Common myeloid progenitor, CD34-positive (primary cell): ENCODE results near the gene PCP4L1.

Source experiments
- CTCF ChIA-PET: fragments of 350-600 bp; sonication (Branson Sonifier 250); formaldehyde crosslinking; loops from one replicate; lab custom pipeline; 2021; ENCODE audit warnings: antibody characterized with exemption; lab: Charles Lee
- POLR2A ChIA-PET: fragments of 350-600 bp; sonication (Branson Sonifier 250); formaldehyde crosslinking; loops from one replicate; lab custom pipeline; 2021; ENCODE audit warnings: antibody characterized with exemption; lab: Charles Lee
- DNase-seq, 3 donors: peaks; one replicate each; pipeline versions ENCODE4 v3.0.0 to v3.0.0-alpha.2; 2013
- H3K27ac ChIP-seq, 2 experiments: 1 replicate in 1 of 2; 2 replicates in 1 of 2; pipeline ENCODE4 v1.7.0; 2013; ENCODE audit warnings: inconsistent platforms in 2 of 2, low read length in 2 of 2, mild to moderate bottlenecking in 2 of 2, low read depth in 1 of 2, moderate library complexity in 1 of 2; ENCODE audit not compliant: severe bottlenecking in 2 of 2, insufficient read depth in 1 of 2, poor library complexity in 1 of 2
- H3K27me3 ChIP-seq, 5 experiments: replicated peaks in 2 of 5; 1 replicate in 3 of 5; 2 replicates in 2 of 5; pipeline versions ENCODE4 v1.6.1 to v1.7.0; 2013; ENCODE audit warnings: low read length in 4 of 5, mild to moderate bottlenecking in 2 of 5, moderate library complexity in 2 of 5, inconsistent platforms in 1 of 5; ENCODE audit not compliant: insufficient read depth in 5 of 5, control insufficient read depth in 4 of 5
- H3K36me3 ChIP-seq, 4 experiments: 1 replicate in 2 of 4; 2 replicates in 2 of 4; pipeline versions ENCODE4 v1.6.1 to v1.7.0; 2013; ENCODE audit warnings: low read length in 3 of 4, control low read depth in 1 of 4, mild to moderate bottlenecking in 1 of 4; ENCODE audit not compliant: control insufficient read depth in 4 of 4, insufficient read depth in 4 of 4
- H3K4me1 ChIP-seq, 4 experiments: 1 replicate in 3 of 4; 2 replicates in 1 of 4; pipeline versions ENCODE4 v1.6.1 to v1.7.1; 2013; ENCODE audit warnings: low read length in 3 of 4, mild to moderate bottlenecking in 3 of 4, control low read depth in 1 of 4, inconsistent platforms in 1 of 4, moderate library complexity in 1 of 4; ENCODE audit not compliant: control insufficient read depth in 4 of 4, insufficient read depth in 4 of 4; ENCODE audit errors: control extremely low read depth in 1 of 4
- H3K4me3 ChIP-seq, 7 experiments: 1 replicate in 4 of 7; 2 replicates in 3 of 7; pipeline versions ENCODE4 v1.5.1 to v1.7.0; 2013; ENCODE audit warnings: mild to moderate bottlenecking in 7 of 7, low read length in 6 of 7, moderate library complexity in 6 of 7, inconsistent platforms in 2 of 7, low read depth in 2 of 7, control low read depth in 1 of 7; ENCODE audit not compliant: insufficient read depth in 4 of 7, control insufficient read depth in 1 of 7; ENCODE audit errors: extremely low read depth in 1 of 7
- H3K9me3 ChIP-seq, 5 experiments: 1 replicate in 4 of 5; 2 replicates in 1 of 5; pipeline versions ENCODE4 v1.6.1 to v1.7.1; 2013; ENCODE audit warnings: low read length in 4 of 5, mild to moderate bottlenecking in 2 of 5, inconsistent platforms in 1 of 5, low read depth in 1 of 5, moderate library complexity in 1 of 5; ENCODE audit not compliant: control insufficient read depth in 4 of 5, insufficient read depth in 2 of 5; ENCODE audit errors: control extremely low read depth in 1 of 5
- WGBS: methylation state at CpG from one replicate; pipeline ENCODE4 v1.1.5; 2013; ENCODE audit not compliant: insufficient coverage; 5-methylcytosine and 5-hydroxymethylcytosine counted together

PCP4L1 gene

GRCh38 chr1:161274874-161275273 is 16.3 kb downstream of the PCP4L1 start:
- no peaks in the 10 kb centered on the region for H3K27me3 ChIP-seq
- CTCF ChIA-PET, result interaction anchor here (1.1 to 2.0 kb wide), 6 partner anchors 9 to 48 kb away, joined by 3 to 10 read pairs (median 6); no protein-coding TSS in a partner anchor
- H3K4me3 ChIP-seq, result no peak overlapping the region
- H3K4me1 ChIP-seq, result no peaks in the 10 kb centered on the region
- H3K27ac ChIP-seq, result no peak overlapping the region
- no peak for DNase-seq
- 78% methylated on average over 1 of the region's 3 CpGs for WGBS
- H3K36me3 ChIP-seq, result no peaks in the 10 kb centered on the region
- no peaks in the 10 kb centered on the region for H3K9me3 ChIP-seq
- POLR2A ChIA-PET, result no interaction called here

- POLR2A ChIA-PET, result interaction anchor here (0.5 to 0.9 kb wide), 3 partner anchors 8 to 44 kb away, joined by 3 to 4 read pairs (median 3); no protein-coding TSS in a partner anchor
- WGBS, result no CpG with 5 or more reads among the region's 1 CpG
- no peaks in the 10 kb centered on the region for H3K27me3 ChIP-seq
These were observed 24.4 kb downstream of the PCP4L1 start for GRCh38 chr1:161282991-161283390.

GRCh38 chr1:161285113-161285512 is 26.6 kb downstream of the PCP4L1 start:
- Histone ChIP-seq H3K4me1 (peaks cover 0 to 7% (median 0%) of the 10 kb centered on the region in 4 experiments), H3K4me3 (no peak overlapping the region), H3K36me3 (no peaks in the 10 kb centered on the region), H3K27ac (no peak overlapping the region), H3K9me3 (no peaks in the 10 kb centered on the region), H3K27me3 (no peaks in the 10 kb centered on the region)
- WGBS, result 100% methylated on average over 1 of the region's 2 CpGs
- CTCF ChIA-PET, result interaction anchor here (1.6 kb wide), 1 partner anchor 40 kb away, joined by 5 read pairs; no protein-coding TSS in a partner anchor
- DNase-seq, result no peak
- POLR2A ChIA-PET, result no interaction called here

More at GRCh38 chr1:161282991-161283390, 24.4 kb downstream of the PCP4L1 start:
- H3K9me3 ChIP-seq, result no peaks in the 10 kb centered on the region
- H3K4me3 ChIP-seq, result no peak overlapping the region
- no peaks in the 10 kb centered on the region for H3K36me3 ChIP-seq
- H3K27ac ChIP-seq, result no peak overlapping the region
- DNase-seq, result no peak
- peaks cover 0 to 5% (median 0%) of the 10 kb centered on the region in 4 experiments for H3K4me1 ChIP-seq
- CTCF ChIA-PET, result interaction anchor here (0.6 to 1.9 kb wide), 10 partner anchors 8 to 62 kb away, joined by 3 to 6 read pairs (median 4); partner anchors contain the start of genes APOA2 and NR1I3

GRCh38 chr1:161285521-161285920 is 27.0 kb downstream of the PCP4L1 start:
- Histone ChIP-seq H3K27ac (no peak overlapping the region), H3K36me3 (no peaks in the 10 kb centered on the region), H3K9me3 (no peaks in the 10 kb centered on the region), H3K27me3 (no peaks in the 10 kb centered on the region), H3K4me1 (peaks cover 0 to 7% (median 0%) of the 10 kb centered on the region in 4 experiments), H3K4me3 (no peak overlapping the region)
- 100% methylated on average over 4 of the region's 5 CpGs for WGBS
- ChIA-PET CTCF (no interaction called here), POLR2A (no interaction called here)
- no peak for DNase-seq

- no peak overlapping the region for H3K27ac ChIP-seq
- ChIA-PET CTCF (interaction anchor here (0.5 to 2.3 kb wide), 13 partner anchors 11 to 96 kb away, joined by 3 to 15 read pairs (median 4); partner anchors contain the start of gene APOA2), POLR2A (no interaction called here)
- H3K4me3 ChIP-seq, result no peak overlapping the region
- 100% methylated on average over 2 of the region's 3 CpGs for WGBS
- no peaks in the 10 kb centered on the region for H3K27me3 ChIP-seq
- peak in 2 of 3 donors; percentile 23 to 33 for DNase-seq
- H3K9me3 ChIP-seq, result no peaks in the 10 kb centered on the region
- no peaks in the 10 kb centered on the region for H3K36me3 ChIP-seq
- peaks cover 0 to 7% (median 0%) of the 10 kb centered on the region in 4 experiments for H3K4me1 ChIP-seq
These were observed 29.0 kb downstream of the PCP4L1 start for GRCh38 chr1:161287482-161288054.

GRCh38 chr1:161290779-161291178 is 32.2 kb downstream of the PCP4L1 start:
- CTCF ChIA-PET, result interaction anchor here (0.6 to 9.3 kb wide), 39 partner anchors 8 to 112 kb away, joined by 3 to 137 read pairs (median 4); partner anchors contain the start of genes APOA2, CFAP126, FCER1G and NDUFS2
- POLR2A ChIA-PET, result interaction anchor here (0.7 kb wide), 1 partner anchor 33 kb away, joined by 5 read pairs; no protein-coding TSS in a partner anchor

GRCh38 chr1:161297415-161297814 is 38.9 kb downstream of the PCP4L1 start:
- no peaks in the 10 kb centered on the region for H3K27me3 ChIP-seq
- CTCF ChIA-PET, result interaction anchor here (9.3 kb wide), 1 partner anchor 71 kb away, joined by 137 read pairs; the partner anchor contains the start of genes APOA2 and TOMM40L
- POLR2A ChIA-PET, result no interaction called here
- H3K4me3 ChIP-seq, result no peak overlapping the region
- no peak for DNase-seq
- H3K36me3 ChIP-seq, result peaks cover 0 to under 1% (median 0%) of the 10 kb centered on the region in 4 experiments
- no peak overlapping the region for H3K27ac ChIP-seq
- H3K4me1 ChIP-seq, result peaks cover 0 to 11% (median 4%) of the 10 kb centered on the region in 4 experiments
- H3K9me3 ChIP-seq, result no peaks in the 10 kb centered on the region

More at GRCh38 chr1:161290779-161291178, 32.2 kb downstream of the PCP4L1 start:
- WGBS, result 100% methylated on average over 1 of the region's 1 CpG
- Histone ChIP-seq H3K27ac (no peak overlapping the region), H3K4me1 (peaks cover 0 to 7% (median 0%) of the 10 kb centered on the region in 4 experiments), H3K9me3 (no peaks in the 10 kb centered on the region), H3K36me3 (no peaks in the 10 kb centered on the region), H3K27me3 (no peaks in the 10 kb centered on the region), H3K4me3 (no peak overlapping the region)
- no peak for DNase-seq
